Fibroblast of the aortic adventitia (primary cell): Measurements from ENCODE around the gene TBKBP1. TPM values are rescaled to one million over a fixed set of nuclear protein-coding genes. Genes with fewer than 3 reads are reported as not detected.

Source experiments
- DNase-seq: peaks from one replicate; pipeline ENCODE4 v3.0.0-alpha.2; 2010; ENCODE audit warnings: low read depth
- H3K4me3 ChIP-seq: 2 replicates; pipeline ENCODE4 v1.5.1; 2011; ENCODE audit warnings: low read depth, mild to moderate bottlenecking, control low read depth, low read length, moderate library complexity
- total RNA-seq: library from RNA; depleted of rRNA; stranded (reverse); fragments of >200 nt; gene quantifications from 2 replicates; pipeline ENCODE4 v1.2.3, GENCODE V29; 2012; ENCODE audit warnings: low replicate concordance
- TF ChIP-seq, protein P1 (sequence below): IDR thresholded peaks from 2 replicates; pipeline ENCODE4 v1.5.1; 2011; ENCODE audit warnings: mild to moderate bottlenecking, low read length, control low read depth, inconsistent platforms; ENCODE audit not compliant: insufficient read depth

Gene TBKBP1
- total RNA-seq, 1 donor: 9.5 TPM

DNA sequence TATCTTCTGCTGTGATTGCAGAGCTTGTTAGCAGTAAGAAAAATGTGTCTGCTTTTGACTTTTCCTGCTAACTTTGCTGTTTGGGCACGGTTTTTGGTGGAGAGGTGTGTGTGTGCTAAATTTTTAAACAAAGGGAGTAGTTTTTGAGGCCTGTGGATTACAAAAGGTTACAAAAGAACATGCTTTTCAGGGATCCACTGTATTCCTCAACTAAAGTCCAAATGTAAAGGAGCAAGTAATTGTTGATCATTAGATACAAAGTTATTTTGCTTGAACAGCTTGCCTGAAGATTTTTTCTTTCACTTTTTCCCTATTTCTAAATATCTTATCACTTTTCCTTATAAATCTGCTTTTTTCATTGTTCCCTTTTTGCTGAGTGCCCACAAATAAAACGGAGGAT, 42.3 kb upstream of the TBKBP1 start:
- DNase-seq: no peak
- TF ChIP-seq, protein P1, sequence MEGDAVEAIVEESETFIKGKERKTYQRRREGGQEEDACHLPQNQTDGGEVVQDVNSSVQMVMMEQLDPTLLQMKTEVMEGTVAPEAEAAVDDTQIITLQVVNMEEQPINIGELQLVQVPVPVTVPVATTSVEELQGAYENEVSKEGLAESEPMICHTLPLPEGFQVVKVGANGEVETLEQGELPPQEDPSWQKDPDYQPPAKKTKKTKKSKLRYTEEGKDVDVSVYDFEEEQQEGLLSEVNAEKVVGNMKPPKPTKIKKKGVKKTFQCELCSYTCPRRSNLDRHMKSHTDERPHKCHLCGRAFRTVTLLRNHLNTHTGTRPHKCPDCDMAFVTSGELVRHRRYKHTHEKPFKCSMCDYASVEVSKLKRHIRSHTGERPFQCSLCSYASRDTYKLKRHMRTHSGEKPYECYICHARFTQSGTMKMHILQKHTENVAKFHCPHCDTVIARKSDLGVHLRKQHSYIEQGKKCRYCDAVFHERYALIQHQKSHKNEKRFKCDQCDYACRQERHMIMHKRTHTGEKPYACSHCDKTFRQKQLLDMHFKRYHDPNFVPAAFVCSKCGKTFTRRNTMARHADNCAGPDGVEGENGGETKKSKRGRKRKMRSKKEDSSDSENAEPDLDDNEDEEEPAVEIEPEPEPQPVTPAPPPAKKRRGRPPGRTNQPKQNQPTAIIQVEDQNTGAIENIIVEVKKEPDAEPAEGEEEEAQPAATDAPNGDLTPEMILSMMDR: no peak
- H3K4me3 ChIP-seq: peak overlapping the region; percentile 83

DNA sequence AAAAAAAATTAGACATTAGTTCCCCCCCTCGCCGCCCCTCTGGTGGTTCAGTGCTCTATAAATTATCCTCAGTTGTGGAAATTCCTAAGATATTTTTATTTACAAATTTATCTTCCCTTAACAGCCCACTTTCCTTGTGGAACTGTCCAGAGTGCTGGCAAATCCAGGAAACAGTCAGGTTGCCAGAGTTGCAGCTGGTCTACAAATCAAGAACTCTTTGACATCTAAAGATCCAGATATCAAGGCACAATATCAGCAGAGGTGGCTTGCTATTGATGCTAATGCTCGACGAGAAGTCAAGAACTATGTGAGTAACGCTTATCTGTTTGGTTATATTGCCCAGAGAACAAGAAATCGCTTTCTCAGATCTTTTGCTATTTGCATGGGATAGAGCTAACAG, 41.4 kb upstream of the TBKBP1 start:
- peak; percentile 30 for DNase-seq
- TF ChIP-seq, protein P1: no peak
- no peak overlapping the region for H3K4me3 ChIP-seq

DNA sequence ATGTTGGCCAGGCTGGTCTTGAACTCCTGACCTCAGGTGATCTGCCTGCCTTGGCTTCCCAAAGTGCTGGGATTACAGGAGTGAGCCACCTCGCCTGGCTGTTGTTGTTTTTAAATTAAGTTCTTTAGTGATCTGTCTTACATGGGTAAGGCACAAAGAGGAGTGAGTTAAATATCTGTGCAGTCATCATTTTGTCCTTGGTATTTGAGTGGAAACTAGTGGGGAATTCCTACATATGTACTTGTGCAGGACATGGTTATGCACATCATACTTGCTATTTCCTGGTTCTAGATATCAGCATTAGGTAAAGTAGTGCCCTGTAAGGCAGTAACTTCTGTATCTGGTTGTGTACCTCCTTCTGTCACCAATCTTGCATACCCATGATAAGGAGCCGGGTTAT, 40.5 kb upstream of the TBKBP1 start:
- DNase-seq: no peak
- TF ChIP-seq, protein P1: no peak
- H3K4me3 ChIP-seq: no peak overlapping the region

DNA sequence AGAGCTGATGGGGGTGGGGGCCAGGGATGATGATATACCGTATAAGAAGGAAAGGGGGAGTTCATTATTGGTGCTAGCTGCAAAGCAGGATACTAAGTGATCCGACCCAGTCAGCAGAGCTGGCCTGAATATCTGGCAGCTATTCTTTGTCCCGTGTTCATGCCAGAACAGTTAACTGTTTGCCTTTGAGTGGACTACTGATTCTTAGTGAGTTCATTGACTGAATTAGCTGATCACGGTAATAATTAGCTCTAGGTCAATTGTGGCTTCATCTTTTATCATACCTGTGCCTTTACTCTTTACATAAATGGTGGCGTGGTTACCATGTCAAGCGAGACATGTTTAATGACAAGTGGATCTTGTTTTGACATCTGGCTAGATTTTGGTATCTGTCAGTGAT, 39.0 kb upstream of the TBKBP1 start:
- TF ChIP-seq, protein P1: no peak
- H3K4me3 ChIP-seq: no peak overlapping the region
- no peak for DNase-seq

DNA sequence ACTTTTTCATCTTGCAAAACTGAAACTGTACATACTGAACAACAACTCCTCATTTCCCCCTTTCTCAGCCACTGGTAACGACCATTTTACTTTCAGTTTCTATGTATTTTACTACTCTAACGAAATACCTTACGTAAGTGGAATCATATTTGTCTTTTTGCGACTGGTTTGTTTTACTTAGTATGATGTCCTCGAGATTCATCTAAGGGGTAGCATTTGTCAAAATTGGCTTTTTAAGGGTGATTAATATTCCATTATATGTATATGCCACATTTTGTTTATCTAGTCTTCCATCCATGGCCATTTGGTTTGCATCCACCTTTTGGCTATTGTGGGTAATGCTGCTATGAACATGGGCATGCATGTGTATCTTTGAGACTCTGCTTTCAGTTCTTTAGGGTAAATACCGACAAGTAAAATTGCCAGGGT, 33.9 kb upstream of the TBKBP1 start:
- TF ChIP-seq, protein P1: no peak
- no peak overlapping the region for H3K4me3 ChIP-seq
- no peak for DNase-seq

DNA sequence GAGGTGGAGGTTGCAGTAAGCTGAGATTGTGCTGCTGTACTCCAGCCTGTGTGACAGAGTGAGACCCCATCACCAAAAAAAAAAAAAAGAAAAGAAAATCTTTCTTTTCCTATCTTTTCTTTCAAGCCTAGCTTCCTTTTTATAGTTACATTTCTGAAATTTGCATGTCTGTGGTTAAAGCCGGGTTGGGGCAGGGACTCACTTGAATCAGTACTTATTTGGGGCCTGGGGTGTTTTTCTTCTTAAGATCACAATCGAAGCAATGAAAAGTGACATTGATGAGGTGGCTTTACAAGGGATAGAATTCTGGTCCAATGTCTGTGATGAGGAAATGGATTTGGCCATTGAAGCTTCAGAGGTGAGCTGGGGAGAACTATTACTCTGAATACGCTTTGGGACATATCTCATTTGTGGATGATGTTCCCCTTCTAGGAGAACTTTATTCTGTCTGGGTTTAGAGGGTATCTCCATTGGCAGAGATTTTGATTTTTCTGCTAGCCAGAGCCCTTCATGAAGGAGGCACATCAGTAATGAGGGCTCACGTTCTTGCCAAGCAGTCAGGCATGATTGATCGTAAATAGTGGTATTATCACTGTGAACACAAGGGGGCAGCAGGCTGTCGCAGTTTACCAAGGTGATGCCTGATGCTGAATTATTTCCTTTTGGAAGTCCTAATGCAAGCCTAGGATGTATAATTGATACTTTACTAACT, 29.9 kb upstream of the TBKBP1 start:
- TF ChIP-seq, protein P1: peak; percentile 81
- DNase-seq: peak; percentile 71
- H3K4me3 ChIP-seq: no peak overlapping the region

DNA sequence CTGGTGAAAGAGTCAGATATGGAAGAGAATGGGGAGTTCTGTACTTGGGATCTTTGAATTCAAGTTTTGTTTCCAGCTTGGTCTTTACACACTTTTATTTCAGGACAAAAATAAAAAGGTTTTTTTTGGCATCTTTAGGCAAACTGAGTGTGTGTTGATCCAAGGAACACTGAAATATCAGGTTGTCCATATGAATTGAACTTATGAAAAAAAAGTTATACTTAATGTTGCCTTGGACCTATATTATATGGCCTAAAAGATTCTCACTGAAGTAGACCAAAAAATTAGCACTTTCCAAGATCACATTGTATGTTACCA, 29.4 kb upstream of the TBKBP1 start:
- DNase-seq: no peak
- TF ChIP-seq, protein P1: no peak
- H3K4me3 ChIP-seq: no peak overlapping the region
